ENCODE results near the gene CNTN5. TPM values are rescaled to one million over a fixed set of nuclear protein-coding genes. Genes with fewer than 3 reads are reported as not detected.
A peak's percentile ranks its signal among the peaks of the same experiment; 100 is the strongest.
"Not testable (repeated sequence)": the region's sequence is repeated elsewhere in the genome, so short reads cannot be mapped to it uniquely, and the experiment has no call there.

CNTN5 gene
- total and polyA plus RNA-seq, 2 donors, result 0.07 to 0.14 TPM

- Histone ChIP-seq H3K27ac (ENCODE audit: low read depth in 1 of 2, low read length in 1 of 2) (no peak overlapping the region), H3K4me1 (ENCODE audit: control insufficient read depth in 2 of 2, insufficient read depth in 2 of 2, low read length in 2 of 2) (no peaks in the 10 kb centered on the region), H3K4me3 (ENCODE audit: low read length in 2 of 2) (no peak overlapping the region), H3K36me3 (ENCODE audit: control insufficient read depth in 2 of 2, insufficient read depth in 2 of 2, low read length in 1 of 2) (no peaks in the 10 kb centered on the region), H3K27me3 (ENCODE audit: control insufficient read depth in 2 of 2, insufficient read depth in 1 of 2, low read length in 1 of 2) (no peaks in the 10 kb centered on the region), H3K9me3 (ENCODE audit: control insufficient read depth in 2 of 2, insufficient read depth in 1 of 2, low read length in 1 of 2) (no peaks in the 10 kb centered on the region)
- DNase-seq (ENCODE audit: low read depth in 6 of 9, low spot score in 9 of 9), result no peak
- 80% methylated on average over 6 of the region's 6 CpGs for WGBS
These were observed 802.3 kb downstream of the CNTN5 start for GRCh38 chr11:99822846-99823565.

GRCh38 chr11:99836739-99837138 lies 816.0 kb downstream of the CNTN5 start:
- H3K4me3 ChIP-seq (ENCODE audit: low read length in 2 of 2); H3K9me3 ChIP-seq (ENCODE audit: control insufficient read depth in 2 of 2, insufficient read depth in 1 of 2, low read length in 1 of 2); H3K4me1 ChIP-seq (ENCODE audit: control insufficient read depth in 2 of 2, insufficient read depth in 2 of 2, low read length in 2 of 2); DNase-seq (ENCODE audit: low read depth in 6 of 9, low spot score in 9 of 9); H3K27ac ChIP-seq (ENCODE audit: low read depth in 1 of 2, low read length in 1 of 2); H3K27me3 ChIP-seq (ENCODE audit: control insufficient read depth in 2 of 2, insufficient read depth in 1 of 2, low read length in 1 of 2); H3K36me3 ChIP-seq (ENCODE audit: control insufficient read depth in 2 of 2, insufficient read depth in 2 of 2, low read length in 1 of 2): not testable (repeated sequence)

GRCh38 chr11:99841885-99842284 lies 821.1 kb downstream of the CNTN5 start:
- WGBS, result 90% methylated on average over 7 of the region's 7 CpGs
- DNase-seq (ENCODE audit: low read depth in 6 of 9, low spot score in 9 of 9), result no peak
- Histone ChIP-seq H3K4me1 (ENCODE audit: control insufficient read depth in 2 of 2, insufficient read depth in 2 of 2, low read length in 2 of 2) (no peaks in the 10 kb centered on the region), H3K27ac (ENCODE audit: low read depth in 1 of 2, low read length in 1 of 2) (no peak overlapping the region), H3K36me3 (ENCODE audit: control insufficient read depth in 2 of 2, insufficient read depth in 2 of 2, low read length in 1 of 2) (no peaks in the 10 kb centered on the region), H3K4me3 (ENCODE audit: low read length in 2 of 2) (no peak overlapping the region), H3K9me3 (ENCODE audit: control insufficient read depth in 2 of 2, insufficient read depth in 1 of 2, low read length in 1 of 2) (no peaks in the 10 kb centered on the region), H3K27me3 (ENCODE audit: control insufficient read depth in 2 of 2, insufficient read depth in 1 of 2, low read length in 1 of 2) (no peaks in the 10 kb centered on the region)

GRCh38 chr11:99865951-99866350 lies 845.2 kb downstream of the CNTN5 start:
- 47% methylated on average over 2 of the region's 2 CpGs for WGBS
- H3K27me3 ChIP-seq (ENCODE audit: control insufficient read depth in 2 of 2, insufficient read depth in 1 of 2, low read length in 1 of 2), result no peaks in the 10 kb centered on the region
- no peak overlapping the region for H3K4me3 ChIP-seq (ENCODE audit: low read length in 2 of 2)
- no peak overlapping the region for H3K27ac ChIP-seq (ENCODE audit: low read depth in 1 of 2, low read length in 1 of 2)
- peak in 1 of 9 donors; percentile 5 for DNase-seq (ENCODE audit: low read depth in 6 of 9, low spot score in 9 of 9)
- no peaks in the 10 kb centered on the region for H3K4me1 ChIP-seq (ENCODE audit: control insufficient read depth in 2 of 2, insufficient read depth in 2 of 2, low read length in 2 of 2)
- H3K36me3 ChIP-seq (ENCODE audit: control insufficient read depth in 2 of 2, insufficient read depth in 2 of 2, low read length in 1 of 2), result no peaks in the 10 kb centered on the region
- no peaks in the 10 kb centered on the region for H3K9me3 ChIP-seq (ENCODE audit: control insufficient read depth in 2 of 2, insufficient read depth in 1 of 2, low read length in 1 of 2)

GRCh38 chr11:99881610-99882009 lies 860.9 kb downstream of the CNTN5 start:
- WGBS, result 90% methylated on average over 5 of the region's 5 CpGs
- DNase-seq (ENCODE audit: low read depth in 6 of 9, low spot score in 9 of 9), result no peak
- H3K27me3 ChIP-seq (ENCODE audit: control insufficient read depth in 2 of 2, insufficient read depth in 1 of 2, low read length in 1 of 2), result no peaks in the 10 kb centered on the region
- no peaks in the 10 kb centered on the region for H3K4me1 ChIP-seq (ENCODE audit: control insufficient read depth in 2 of 2, insufficient read depth in 2 of 2, low read length in 2 of 2)
- H3K27ac ChIP-seq (ENCODE audit: low read depth in 1 of 2, low read length in 1 of 2), result no peak overlapping the region
- H3K4me3 ChIP-seq (ENCODE audit: low read length in 2 of 2), result no peak overlapping the region
- no peaks in the 10 kb centered on the region for H3K9me3 ChIP-seq (ENCODE audit: control insufficient read depth in 2 of 2, insufficient read depth in 1 of 2, low read length in 1 of 2)
- no peaks in the 10 kb centered on the region for H3K36me3 ChIP-seq (ENCODE audit: control insufficient read depth in 2 of 2, insufficient read depth in 2 of 2, low read length in 1 of 2)

GRCh38 chr11:99884750-99885149 lies 864.0 kb downstream of the CNTN5 start:
- H3K9me3 ChIP-seq (ENCODE audit: control insufficient read depth in 2 of 2, insufficient read depth in 1 of 2, low read length in 1 of 2), result no peaks in the 10 kb centered on the region
- no peak for DNase-seq (ENCODE audit: low read depth in 6 of 9, low spot score in 9 of 9)
- no peak overlapping the region for H3K4me3 ChIP-seq (ENCODE audit: low read length in 2 of 2)
- 90% methylated on average over 6 of the region's 6 CpGs for WGBS
- H3K4me1 ChIP-seq (ENCODE audit: control insufficient read depth in 2 of 2, insufficient read depth in 2 of 2, low read length in 2 of 2), result no peaks in the 10 kb centered on the region
- no peak overlapping the region for H3K27ac ChIP-seq (ENCODE audit: low read depth in 1 of 2, low read length in 1 of 2)
- H3K27me3 ChIP-seq (ENCODE audit: control insufficient read depth in 2 of 2, insufficient read depth in 1 of 2, low read length in 1 of 2), result no peaks in the 10 kb centered on the region
- no peaks in the 10 kb centered on the region for H3K36me3 ChIP-seq (ENCODE audit: control insufficient read depth in 2 of 2, insufficient read depth in 2 of 2, low read length in 1 of 2)

- no peaks in the 10 kb centered on the region for H3K4me1 ChIP-seq (ENCODE audit: control insufficient read depth in 2 of 2, insufficient read depth in 2 of 2, low read length in 2 of 2)
- WGBS, result 95% methylated on average over 5 of the region's 5 CpGs
- no peak overlapping the region for H3K27ac ChIP-seq (ENCODE audit: low read depth in 1 of 2, low read length in 1 of 2)
- no peaks in the 10 kb centered on the region for H3K36me3 ChIP-seq (ENCODE audit: control insufficient read depth in 2 of 2, insufficient read depth in 2 of 2, low read length in 1 of 2)
- no peaks in the 10 kb centered on the region for H3K9me3 ChIP-seq (ENCODE audit: control insufficient read depth in 2 of 2, insufficient read depth in 1 of 2, low read length in 1 of 2)
- no peak overlapping the region for H3K4me3 ChIP-seq (ENCODE audit: low read length in 2 of 2)
- no peaks in the 10 kb centered on the region for H3K27me3 ChIP-seq (ENCODE audit: control insufficient read depth in 2 of 2, insufficient read depth in 1 of 2, low read length in 1 of 2)
- no peak for DNase-seq (ENCODE audit: low read depth in 6 of 9, low spot score in 9 of 9)
These were observed 866.7 kb downstream of the CNTN5 start for GRCh38 chr11:99887481-99887880.

GRCh38 chr11:99893811-99894210 lies 873.1 kb downstream of the CNTN5 start:
- Histone ChIP-seq H3K4me1 (ENCODE audit: control insufficient read depth in 2 of 2, insufficient read depth in 2 of 2, low read length in 2 of 2) (no peaks in the 10 kb centered on the region), H3K27me3 (ENCODE audit: control insufficient read depth in 2 of 2, insufficient read depth in 1 of 2, low read length in 1 of 2) (no peaks in the 10 kb centered on the region), H3K9me3 (ENCODE audit: control insufficient read depth in 2 of 2, insufficient read depth in 1 of 2, low read length in 1 of 2) (peaks cover 2 to 5% of the 10 kb centered on the region in 2 donors), H3K27ac (ENCODE audit: low read depth in 1 of 2, low read length in 1 of 2) (no peak overlapping the region), H3K4me3 (ENCODE audit: low read length in 2 of 2) (no peak overlapping the region), H3K36me3 (ENCODE audit: control insufficient read depth in 2 of 2, insufficient read depth in 2 of 2, low read length in 1 of 2) (no peaks in the 10 kb centered on the region)
- no peak for DNase-seq (ENCODE audit: low read depth in 6 of 9, low spot score in 9 of 9)
- WGBS, result 92% methylated on average over 1 of the region's 1 CpG

- WGBS, result 88% methylated on average over 3 of the region's 3 CpGs
- no peak overlapping the region for H3K27ac ChIP-seq (ENCODE audit: low read depth in 1 of 2, low read length in 1 of 2)
- no peaks in the 10 kb centered on the region for H3K4me1 ChIP-seq (ENCODE audit: control insufficient read depth in 2 of 2, insufficient read depth in 2 of 2, low read length in 2 of 2)
- peaks cover 0 to 5% of the 10 kb centered on the region in 2 donors for H3K9me3 ChIP-seq (ENCODE audit: control insufficient read depth in 2 of 2, insufficient read depth in 1 of 2, low read length in 1 of 2)
- no peaks in the 10 kb centered on the region for H3K27me3 ChIP-seq (ENCODE audit: control insufficient read depth in 2 of 2, insufficient read depth in 1 of 2, low read length in 1 of 2)
- DNase-seq (ENCODE audit: low read depth in 6 of 9, low spot score in 9 of 9), result no peak
- H3K36me3 ChIP-seq (ENCODE audit: control insufficient read depth in 2 of 2, insufficient read depth in 2 of 2, low read length in 1 of 2), result no peaks in the 10 kb centered on the region
- no peak overlapping the region for H3K4me3 ChIP-seq (ENCODE audit: low read length in 2 of 2)
These were observed 880.4 kb downstream of the CNTN5 start for GRCh38 chr11:99901175-99901574.

All from thymus (tissue), 11 donors.